ENCODE measurements around the gene FAM3C.

FAM3C gene

GRCh38 chr7:121410829-121411596 is 14.9 kb upstream of the FAM3C start:
- no peak for DNase-seq (ENCODE audit: low read depth in 3 of 3)

GRCh38 chr7:121406944-121407343 is 10.8 kb upstream of the FAM3C start:
- no peak for DNase-seq (ENCODE audit: low read depth in 3 of 3)

- no peak for DNase-seq (ENCODE audit: low read depth in 3 of 3)
These were observed 10.4 kb upstream of the FAM3C start for GRCh38 chr7:121406461-121406860.

GRCh38 chr7:121404348-121404747 is 8.2 kb upstream of the FAM3C start:
- no peak for DNase-seq (ENCODE audit: low read depth in 3 of 3)

GRCh38 chr7:121402701-121403100 is 6.6 kb upstream of the FAM3C start:
- DNase-seq (ENCODE audit: low read depth in 3 of 3) = no peak

- DNase-seq (ENCODE audit: low read depth in 3 of 3) = no peak
These were observed 5.8 kb upstream of the FAM3C start for GRCh38 chr7:121401896-121402295.

- DNase-seq (ENCODE audit: low read depth in 3 of 3) = no peak
These were observed 2.1 kb upstream of the FAM3C start for GRCh38 chr7:121398246-121398645.

- no peak for DNase-seq (ENCODE audit: low read depth in 3 of 3)
These were observed 1.7 kb upstream of the FAM3C start for GRCh38 chr7:121397822-121398221.

GRCh38 chr7:121397361-121397760 is 1.3 kb upstream of the FAM3C start:
- no peak for DNase-seq (ENCODE audit: low read depth in 3 of 3)

- DNase-seq (ENCODE audit: low read depth in 3 of 3) = peak in 2 of 3 experiments; percentile 24 to 32
These were observed 581 bp downstream of the FAM3C start for GRCh38 chr7:121395494-121395960.

- DNase-seq (ENCODE audit: low read depth in 3 of 3) = no peak
These were observed 1.4 kb downstream of the FAM3C start for GRCh38 chr7:121394709-121395140.

GRCh38 chr7:121393005-121393366 is 3.1 kb downstream of the FAM3C start:
- no peak for DNase-seq (ENCODE audit: low read depth in 3 of 3)

- no peak for DNase-seq (ENCODE audit: low read depth in 3 of 3)
These were observed 3.7 kb downstream of the FAM3C start for GRCh38 chr7:121392277-121393004.

GRCh38 chr7:121391686-121392085 is 4.4 kb downstream of the FAM3C start:
- no peak for DNase-seq (ENCODE audit: low read depth in 3 of 3)

GRCh38 chr7:121390617-121391016 is 5.5 kb downstream of the FAM3C start:
- no peak for DNase-seq (ENCODE audit: low read depth in 3 of 3)

- no peak for DNase-seq (ENCODE audit: low read depth in 3 of 3)
These were observed 6.0 kb downstream of the FAM3C start for GRCh38 chr7:121390109-121390508.

GRCh38 chr7:121388950-121389349 is 7.2 kb downstream of the FAM3C start:
- DNase-seq (ENCODE audit: low read depth in 3 of 3) = no peak

- no peak for DNase-seq (ENCODE audit: low read depth in 3 of 3)
These were observed 10.3 kb downstream of the FAM3C start for GRCh38 chr7:121385800-121386179.

- DNase-seq (ENCODE audit: low read depth in 3 of 3) = no peak
These were observed 10.9 kb downstream of the FAM3C start for GRCh38 chr7:121385056-121385799.

- DNase-seq (ENCODE audit: low read depth in 3 of 3) = no peak
These were observed 11.8 kb downstream of the FAM3C start for GRCh38 chr7:121384265-121384664.

- DNase-seq (ENCODE audit: low read depth in 3 of 3) = no peak
These were observed 12.7 kb downstream of the FAM3C start for GRCh38 chr7:121383235-121383910.

- no peak for DNase-seq (ENCODE audit: low read depth in 3 of 3)
These were observed 13.6 kb downstream of the FAM3C start for GRCh38 chr7:121382473-121382872.

All from stimulated activated CD4-positive, alpha-beta T cell treated with anti-CD3 and anti-CD28 coated beads, TNF-alpha, amount 100 ng/mL, for 4 hours (primary cell).